SU-DHL-6 (cell line): ENCODE data around the gene CRISPLD2.

Experiments
- EZH2phosphoT487 ChIP-seq: fragments of 200-600 bp; sonication (generic), shearing (Covaris generic); conservative IDR thresholded peaks from 2 replicates; pipeline ENCODE4 v1.6.1; 2018; ENCODE audit warnings: mild to moderate bottlenecking, antibody characterized with exemption, low read length, moderate library complexity, mixed read lengths
- TF ChIP-seq, protein P1 (sequence below): fragments of 200-600 bp; sonication (generic); IDR thresholded peaks from one replicate; pipeline ENCODE4 v1.5.1; 2017; ENCODE audit warnings: antibody characterized with exemption, mild to moderate bottlenecking, low read length, moderate library complexity; ENCODE audit not compliant: insufficient read depth, poor library complexity, severe bottlenecking

DNA sequence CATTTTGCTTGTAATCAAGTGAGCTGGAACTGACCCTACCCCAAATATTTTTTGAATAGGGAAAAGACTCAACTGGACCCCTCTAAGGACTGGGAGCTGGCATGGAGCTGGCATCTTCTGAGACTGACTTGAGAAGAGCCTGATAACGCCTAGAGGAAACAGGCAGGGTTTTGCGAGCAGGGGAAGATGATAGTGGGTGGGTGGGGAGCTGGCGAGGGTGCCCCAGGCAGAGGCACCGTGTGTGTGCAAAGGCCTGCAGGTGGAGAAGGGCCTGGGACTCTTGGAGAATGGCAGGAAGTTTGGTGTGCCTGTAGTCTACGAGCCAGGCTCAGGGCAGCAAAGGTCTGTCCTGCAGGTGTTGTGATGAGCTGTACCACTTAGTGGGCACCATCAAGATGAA is 4.1 kb downstream of the CRISPLD2 start:
- TF ChIP-seq, protein P1, sequence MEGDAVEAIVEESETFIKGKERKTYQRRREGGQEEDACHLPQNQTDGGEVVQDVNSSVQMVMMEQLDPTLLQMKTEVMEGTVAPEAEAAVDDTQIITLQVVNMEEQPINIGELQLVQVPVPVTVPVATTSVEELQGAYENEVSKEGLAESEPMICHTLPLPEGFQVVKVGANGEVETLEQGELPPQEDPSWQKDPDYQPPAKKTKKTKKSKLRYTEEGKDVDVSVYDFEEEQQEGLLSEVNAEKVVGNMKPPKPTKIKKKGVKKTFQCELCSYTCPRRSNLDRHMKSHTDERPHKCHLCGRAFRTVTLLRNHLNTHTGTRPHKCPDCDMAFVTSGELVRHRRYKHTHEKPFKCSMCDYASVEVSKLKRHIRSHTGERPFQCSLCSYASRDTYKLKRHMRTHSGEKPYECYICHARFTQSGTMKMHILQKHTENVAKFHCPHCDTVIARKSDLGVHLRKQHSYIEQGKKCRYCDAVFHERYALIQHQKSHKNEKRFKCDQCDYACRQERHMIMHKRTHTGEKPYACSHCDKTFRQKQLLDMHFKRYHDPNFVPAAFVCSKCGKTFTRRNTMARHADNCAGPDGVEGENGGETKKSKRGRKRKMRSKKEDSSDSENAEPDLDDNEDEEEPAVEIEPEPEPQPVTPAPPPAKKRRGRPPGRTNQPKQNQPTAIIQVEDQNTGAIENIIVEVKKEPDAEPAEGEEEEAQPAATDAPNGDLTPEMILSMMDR: no peak
- TF ChIP-seq EZH2phosphoT487: no peak
